ENCODE data around the gene PARD3.
"Not testable (repeated sequence)": the region's sequence is repeated elsewhere in the genome, so short reads cannot be mapped to it uniquely, and the experiment has no call there.

The PARD3 gene

DNA sequence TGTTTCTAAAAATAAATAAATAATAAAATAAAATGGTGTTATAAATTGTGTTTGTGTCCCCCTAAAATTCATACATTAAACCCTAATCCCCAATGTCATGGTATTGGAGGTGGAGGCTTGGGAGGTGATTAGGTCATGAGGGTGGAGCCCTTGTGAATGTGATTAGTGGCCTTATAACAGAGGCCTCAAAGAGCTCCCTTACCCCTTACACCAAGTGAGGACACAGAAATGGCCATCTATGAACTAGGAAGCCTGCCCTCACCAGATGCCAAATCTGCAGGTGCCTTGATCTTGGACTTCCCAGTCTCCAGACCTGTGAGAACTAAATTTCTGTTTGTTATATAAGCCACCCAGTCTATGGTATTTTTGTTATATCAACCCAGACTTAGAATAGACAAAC, 738.7 kb downstream of the PARD3 start:
- H3K4me3 ChIP-seq (ENCODE audit: low read length) = no peak overlapping the region
- no peak for TF ChIP-seq ZNF274 (IDR thresholded peaks at IDR 0.05; ENCODE audit: low read depth, low read length)

DNA sequence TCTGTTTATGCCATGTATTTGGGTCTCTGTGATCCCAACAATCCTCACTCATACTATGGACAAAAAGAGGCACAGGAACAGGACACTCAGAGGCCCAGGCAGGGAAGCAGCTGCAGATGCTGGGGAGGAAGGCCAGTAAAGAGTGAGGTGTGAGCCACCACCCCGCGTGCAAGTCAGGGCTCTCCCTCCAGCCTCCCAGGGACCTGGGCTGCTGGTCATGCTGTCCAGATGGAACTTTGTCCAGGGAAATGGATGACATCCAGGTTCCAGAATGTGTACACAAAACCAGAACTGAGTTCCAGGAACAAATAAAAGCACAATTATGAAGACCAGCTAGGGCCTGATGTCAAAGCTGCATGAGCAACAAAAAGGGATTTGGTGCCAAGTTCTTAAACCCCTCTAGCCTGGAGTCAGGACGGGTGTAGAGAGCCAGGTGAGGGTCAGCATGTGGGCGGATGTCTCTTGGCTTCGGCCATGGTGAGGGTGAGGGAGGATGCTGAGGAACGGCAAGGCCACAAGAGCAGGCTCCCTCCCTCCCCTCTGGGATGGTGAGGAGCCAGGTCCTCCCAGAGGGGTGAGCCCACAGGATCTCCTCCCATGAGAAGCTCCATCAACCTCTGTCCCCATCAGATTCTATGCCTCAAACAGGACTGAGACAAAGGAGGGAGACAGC, 739.7 kb downstream of the PARD3 start:
- TF ChIP-seq ZNF274 (IDR thresholded peaks at IDR 0.05; ENCODE audit: low read depth, low read length) = no peak
- H3K4me3 ChIP-seq (ENCODE audit: low read length) = no peak overlapping the region

DNA sequence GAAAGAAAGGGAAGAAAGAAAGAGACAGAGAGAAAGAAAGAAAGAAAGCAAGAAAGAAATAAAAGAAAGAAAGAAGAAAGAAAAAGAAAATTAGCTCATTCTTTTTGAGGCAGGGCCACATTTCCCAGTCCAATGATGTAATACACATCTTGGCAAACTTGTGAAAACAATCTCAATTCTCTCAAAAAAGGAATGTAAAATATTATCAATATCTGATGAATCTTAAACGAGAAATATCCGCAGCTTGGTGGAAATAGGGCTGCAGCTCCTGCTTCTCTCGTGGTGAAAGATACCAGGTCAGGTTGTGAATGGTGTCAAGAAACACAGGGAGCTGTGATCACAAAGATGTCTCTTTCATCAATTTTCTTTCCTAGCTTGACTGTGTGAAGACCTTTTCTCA, 741.0 kb downstream of the PARD3 start:
- no peak for TF ChIP-seq ZNF274 (IDR thresholded peaks at IDR 0.05; ENCODE audit: low read depth, low read length)
- H3K4me3 ChIP-seq (ENCODE audit: low read length) = no peak overlapping the region

DNA sequence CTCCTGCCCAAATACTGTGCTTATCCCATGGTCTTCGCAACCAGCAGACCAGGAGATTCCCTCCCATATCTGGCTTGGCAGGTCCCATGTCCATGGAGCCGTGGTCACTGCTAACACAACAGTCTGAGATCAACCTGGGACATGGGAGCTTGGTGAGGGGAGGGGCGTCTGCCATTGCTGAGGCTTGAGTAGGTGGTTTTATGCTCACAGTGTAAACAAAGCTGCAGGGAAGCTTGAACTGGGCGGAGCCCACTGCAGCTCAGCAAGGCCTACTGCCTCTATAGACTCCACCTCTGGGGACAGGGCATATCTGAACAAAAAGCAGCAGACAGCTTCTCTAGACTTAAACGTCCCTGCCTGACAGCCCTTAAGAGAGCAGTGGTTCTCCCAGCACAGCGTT, 747.4 kb downstream of the PARD3 start:
- H3K4me3 ChIP-seq (ENCODE audit: low read length) = not testable (repeated sequence)

DNA sequence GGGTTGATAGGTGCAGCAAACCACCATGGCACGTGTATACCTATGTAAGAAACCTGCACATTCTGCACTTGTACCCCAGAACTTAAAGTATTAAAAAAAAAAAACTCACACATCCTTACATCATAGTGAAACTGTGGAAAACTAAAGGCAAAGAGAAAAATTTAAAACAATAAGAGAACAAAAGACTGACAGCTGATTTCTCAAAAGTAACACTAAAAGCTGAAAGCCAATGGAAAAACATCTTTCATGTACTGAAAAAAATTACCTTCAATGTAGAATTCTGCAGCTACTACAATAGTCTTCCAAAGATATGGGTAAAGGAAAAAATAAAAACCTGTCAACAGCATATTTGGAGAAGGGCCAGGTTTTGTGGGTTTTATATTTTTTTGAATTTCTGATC, 751.5 kb downstream of the PARD3 start:
- H3K4me3 ChIP-seq (ENCODE audit: low read length) = no peak overlapping the region
- no peak for TF ChIP-seq ZNF274 (IDR thresholded peaks at IDR 0.05; ENCODE audit: low read depth, low read length)

DNA sequence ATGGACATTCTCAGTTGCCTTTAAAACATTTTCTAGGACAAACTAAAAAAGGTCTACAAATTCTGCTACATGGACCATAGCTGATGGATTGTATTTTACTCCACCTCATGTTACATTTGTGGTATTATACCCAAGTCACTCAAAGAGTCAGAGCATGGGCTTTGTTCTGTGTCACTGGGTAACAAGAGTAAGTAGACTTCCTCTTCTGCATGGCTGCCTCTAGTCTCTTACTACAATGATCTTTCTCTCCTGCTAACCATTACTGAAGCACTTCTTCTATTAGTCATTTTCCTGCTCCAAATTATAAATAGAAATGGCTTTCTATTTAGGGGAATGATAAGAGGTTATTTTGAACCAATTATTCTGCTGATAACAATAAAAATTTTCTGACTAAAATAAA, 753.3 kb downstream of the PARD3 start:
- TF ChIP-seq ZNF274 (IDR thresholded peaks at IDR 0.05; ENCODE audit: low read depth, low read length) = no peak
- H3K4me3 ChIP-seq (ENCODE audit: low read length) = no peak overlapping the region

Data from GM08714 (cell line).